Activated B cell treated with CpG ODN at 0.5 μM for 24 hours (primary cell): ENCODE measurements around the gene DLG3. TPM values are rescaled to one million over a fixed set of nuclear protein-coding genes. Genes with fewer than 3 reads are reported as not detected.
"Not testable (repeated sequence)": the region's sequence is repeated elsewhere in the genome, so short reads cannot be mapped to it uniquely, and the experiment has no call there.

Source experiments
- ATAC-seq: fragments of 200-7000 bp; cut with Tn5 transposase; one replicate; pipeline ENCODE4 v1.10.0; 2021; ENCODE audit warnings: low read depth, mild to moderate bottlenecking, moderate library complexity
- CTCF ChIA-PET: fragments of 350-600 bp; sonication (Branson Sonifier 250); formaldehyde crosslinking; loops from one replicate; lab custom pipeline; 2021; ENCODE audit warnings: antibody characterized with exemption; lab: Charles Lee
- POLR2A ChIA-PET: fragments of 350-600 bp; sonication (Branson Sonifier 250); formaldehyde crosslinking; loops from one replicate; lab custom pipeline; 2021; ENCODE audit warnings: antibody characterized with exemption; lab: Charles Lee
- DNase-seq: peaks from one replicate; pipeline ENCODE4 v3.0.0; 2022
- H3K27ac Mint-ChIP-seq: one replicate; pipeline ENCODE4 v1.8.0; 2020; ENCODE audit warnings: mixed read lengths
- H3K27me3 Mint-ChIP-seq: one replicate; pipeline ENCODE4 v1.8.0; 2021; ENCODE audit warnings: mixed read lengths
- H3K36me3 Mint-ChIP-seq: one replicate; pipeline ENCODE4 v1.8.0; 2021; ENCODE audit warnings: low read depth, mixed read lengths
- H3K4me1 Mint-ChIP-seq: one replicate; pipeline ENCODE4 v1.8.0; 2021; ENCODE audit warnings: mixed read lengths
- H3K4me3 Mint-ChIP-seq: one replicate; pipeline ENCODE4 v1.8.0; 2020; ENCODE audit warnings: mild to moderate bottlenecking, mixed read lengths
- H3K9me3 Mint-ChIP-seq: one replicate; pipeline ENCODE4 v1.8.0; 2020; ENCODE audit warnings: mixed read lengths
- intact Hi-C: fragments of 100-400 bp; cut with micrococcal nuclease; formaldehyde crosslinking; loops from one replicate; pipeline ENCODE4 v1.15.1; 2024
- total RNA-seq: library from RNA; stranded (reverse); gene quantifications from 2 replicates; pipeline ENCODE4 v1.2.3, GENCODE V29; 2022
- TF ChIP-seq, protein P1 (sequence below): fragments of 200-600 bp; IDR thresholded peaks from one replicate; pipeline ENCODE4 v1.8.0; 2022; ENCODE audit warnings: antibody characterized with exemption, mild to moderate bottlenecking

DLG3 gene
- total RNA-seq, 1 donor from 2014 or later: 2.4 TPM

DNA sequence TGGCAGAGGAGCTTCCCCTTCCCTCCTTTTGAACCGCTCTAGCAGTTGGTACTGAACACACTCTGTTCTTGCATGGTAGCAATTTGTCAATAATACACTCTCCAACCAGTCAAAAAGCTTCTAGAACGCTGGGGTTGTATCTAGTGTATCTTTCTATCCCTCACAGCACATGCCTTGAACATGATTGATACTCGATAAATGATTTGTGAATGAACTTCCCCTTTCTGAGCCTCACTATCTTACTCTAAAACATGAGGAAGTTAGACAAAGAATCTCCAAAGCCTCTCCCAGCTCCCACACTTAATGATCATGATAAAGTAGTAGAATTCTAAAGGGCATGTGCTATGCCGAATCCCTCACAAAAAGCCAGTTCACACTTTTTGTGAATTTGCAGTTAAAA is 64.4 kb downstream of the DLG3 start:
- CTCF ChIA-PET: no interaction called here
- Mint-ChIP-seq H3K4me3 (no peak overlapping the region), H3K36me3 (no peaks in the 10 kb centered on the region), H3K27ac (no peak overlapping the region), H3K9me3 (no peaks in the 10 kb centered on the region), H3K27me3 (no peaks in the 10 kb centered on the region), H3K4me1 (peaks cover 12% of the 10 kb centered on the region)
- intact Hi-C loops: no loop called here
- DNase-seq (no peak), ATAC-seq (no peak)
- POLR2A ChIA-PET: no interaction called here
- TF ChIP-seq, protein P1, sequence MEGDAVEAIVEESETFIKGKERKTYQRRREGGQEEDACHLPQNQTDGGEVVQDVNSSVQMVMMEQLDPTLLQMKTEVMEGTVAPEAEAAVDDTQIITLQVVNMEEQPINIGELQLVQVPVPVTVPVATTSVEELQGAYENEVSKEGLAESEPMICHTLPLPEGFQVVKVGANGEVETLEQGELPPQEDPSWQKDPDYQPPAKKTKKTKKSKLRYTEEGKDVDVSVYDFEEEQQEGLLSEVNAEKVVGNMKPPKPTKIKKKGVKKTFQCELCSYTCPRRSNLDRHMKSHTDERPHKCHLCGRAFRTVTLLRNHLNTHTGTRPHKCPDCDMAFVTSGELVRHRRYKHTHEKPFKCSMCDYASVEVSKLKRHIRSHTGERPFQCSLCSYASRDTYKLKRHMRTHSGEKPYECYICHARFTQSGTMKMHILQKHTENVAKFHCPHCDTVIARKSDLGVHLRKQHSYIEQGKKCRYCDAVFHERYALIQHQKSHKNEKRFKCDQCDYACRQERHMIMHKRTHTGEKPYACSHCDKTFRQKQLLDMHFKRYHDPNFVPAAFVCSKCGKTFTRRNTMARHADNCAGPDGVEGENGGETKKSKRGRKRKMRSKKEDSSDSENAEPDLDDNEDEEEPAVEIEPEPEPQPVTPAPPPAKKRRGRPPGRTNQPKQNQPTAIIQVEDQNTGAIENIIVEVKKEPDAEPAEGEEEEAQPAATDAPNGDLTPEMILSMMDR: no peak

DNA sequence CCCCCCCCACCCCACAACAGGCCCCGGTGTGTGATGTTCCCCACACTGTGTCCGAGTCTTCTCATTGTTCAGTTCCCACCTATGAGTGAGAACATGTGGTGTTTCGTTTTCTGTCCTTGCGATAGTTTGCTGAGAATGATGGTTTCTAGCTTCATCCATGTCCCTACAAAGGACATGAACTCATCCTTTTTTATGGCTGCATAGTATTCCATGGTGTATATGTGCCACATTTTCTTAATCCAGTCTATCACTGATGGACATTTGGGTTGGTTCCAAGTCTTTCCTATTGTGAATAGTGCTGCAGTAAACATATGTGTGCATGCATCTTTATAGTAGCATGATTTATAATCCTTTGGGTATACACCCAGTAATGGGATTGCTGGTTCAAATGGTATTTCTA is 70.6 kb downstream of the DLG3 start:
- H3K27ac Mint-ChIP-seq, DNase-seq, CTCF ChIA-PET, H3K9me3 Mint-ChIP-seq, intact Hi-C loops, POLR2A ChIA-PET, H3K4me1 Mint-ChIP-seq, ATAC-seq, H3K27me3 Mint-ChIP-seq, H3K4me3 Mint-ChIP-seq, H3K36me3 Mint-ChIP-seq: not testable (repeated sequence)

DNA sequence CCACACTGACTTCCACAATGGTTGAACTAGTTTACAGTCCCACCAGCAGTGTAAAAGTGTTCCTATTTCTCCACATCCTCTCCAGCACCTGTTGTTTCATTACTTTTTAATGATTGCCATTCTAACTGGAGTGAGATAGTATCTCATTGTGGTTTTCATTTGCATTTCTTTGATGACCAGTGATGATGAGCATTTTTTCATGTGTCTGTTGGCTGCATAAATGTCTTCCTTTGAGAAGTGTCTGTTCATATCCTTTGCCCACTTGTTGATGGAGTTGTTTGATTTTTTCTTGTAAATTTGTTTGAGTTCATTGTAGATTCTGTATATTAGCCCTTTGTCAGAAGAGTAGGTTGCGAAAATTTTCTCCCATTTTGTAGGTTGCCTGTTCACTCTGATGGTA is 71.1 kb downstream of the DLG3 start:
- H3K36me3 Mint-ChIP-seq, H3K4me1 Mint-ChIP-seq, CTCF ChIA-PET, H3K4me3 Mint-ChIP-seq, ATAC-seq, H3K9me3 Mint-ChIP-seq, intact Hi-C loops, H3K27me3 Mint-ChIP-seq, POLR2A ChIA-PET, DNase-seq, H3K27ac Mint-ChIP-seq: not testable (repeated sequence)

DNA sequence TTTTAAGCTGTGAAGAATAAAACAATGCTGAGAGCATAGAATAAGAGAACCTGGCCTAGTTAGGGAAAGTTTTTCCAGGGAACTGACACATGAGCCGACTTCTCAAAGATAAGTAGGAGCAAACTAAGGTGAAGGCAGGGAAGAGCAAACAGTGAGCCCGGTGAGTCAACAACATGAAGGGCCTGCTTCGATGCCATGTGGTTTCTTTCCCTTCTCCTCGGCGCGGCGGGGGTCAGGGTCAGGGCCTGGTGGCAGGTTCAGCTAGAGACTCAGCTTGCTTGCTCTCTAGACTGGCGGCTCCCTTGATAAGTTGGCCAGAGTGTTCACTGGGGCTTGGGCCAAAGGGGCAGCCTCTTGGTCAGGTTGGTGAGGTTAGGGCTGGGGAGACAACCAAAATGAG is 81.1 kb downstream of the DLG3 start:
- ChIA-PET CTCF (no interaction called here), POLR2A (no interaction called here)
- Mint-ChIP-seq H3K4me3 (no peak overlapping the region), H3K36me3 (no peaks in the 10 kb centered on the region), H3K27ac (no peak overlapping the region), H3K27me3 (no peaks in the 10 kb centered on the region), H3K9me3 (peaks cover 2% of the 10 kb centered on the region), H3K4me1 (peaks cover 3% of the 10 kb centered on the region)
- ATAC-seq: no peak
- intact Hi-C loops: no loop called here
- TF ChIP-seq, protein P1: no peak
- DNase-seq: no peak

DNA sequence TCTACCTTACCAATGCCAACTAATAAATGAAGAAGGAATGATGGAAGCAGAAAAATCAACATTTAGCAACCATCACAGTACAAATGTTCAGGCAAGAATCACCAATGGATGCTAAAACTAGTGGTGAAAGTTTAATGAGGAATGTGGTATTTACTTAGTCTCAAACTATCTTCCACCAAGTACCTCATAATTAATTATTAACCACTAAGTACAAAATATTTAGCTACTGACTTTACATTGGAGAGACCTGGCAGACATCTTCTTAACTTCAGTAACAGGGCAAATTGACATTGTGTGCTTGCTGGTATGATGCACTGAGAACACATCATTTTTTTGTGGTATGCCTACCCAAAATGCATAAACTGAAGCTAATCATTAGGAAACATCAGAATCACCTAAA is 82.4 kb downstream of the DLG3 start:
- CTCF ChIA-PET: no interaction called here
- Mint-ChIP-seq H3K36me3 (no peaks in the 10 kb centered on the region), H3K4me1 (peaks cover 3% of the 10 kb centered on the region), H3K27me3 (peaks cover 3% of the 10 kb centered on the region), H3K4me3 (no peak overlapping the region), H3K9me3 (no peaks in the 10 kb centered on the region), H3K27ac (no peak overlapping the region)
- DNase-seq: no peak
- TF ChIP-seq, protein P1: no peak
- ATAC-seq: no peak
- intact Hi-C loops: no loop called here
- POLR2A ChIA-PET: no interaction called here

DNA sequence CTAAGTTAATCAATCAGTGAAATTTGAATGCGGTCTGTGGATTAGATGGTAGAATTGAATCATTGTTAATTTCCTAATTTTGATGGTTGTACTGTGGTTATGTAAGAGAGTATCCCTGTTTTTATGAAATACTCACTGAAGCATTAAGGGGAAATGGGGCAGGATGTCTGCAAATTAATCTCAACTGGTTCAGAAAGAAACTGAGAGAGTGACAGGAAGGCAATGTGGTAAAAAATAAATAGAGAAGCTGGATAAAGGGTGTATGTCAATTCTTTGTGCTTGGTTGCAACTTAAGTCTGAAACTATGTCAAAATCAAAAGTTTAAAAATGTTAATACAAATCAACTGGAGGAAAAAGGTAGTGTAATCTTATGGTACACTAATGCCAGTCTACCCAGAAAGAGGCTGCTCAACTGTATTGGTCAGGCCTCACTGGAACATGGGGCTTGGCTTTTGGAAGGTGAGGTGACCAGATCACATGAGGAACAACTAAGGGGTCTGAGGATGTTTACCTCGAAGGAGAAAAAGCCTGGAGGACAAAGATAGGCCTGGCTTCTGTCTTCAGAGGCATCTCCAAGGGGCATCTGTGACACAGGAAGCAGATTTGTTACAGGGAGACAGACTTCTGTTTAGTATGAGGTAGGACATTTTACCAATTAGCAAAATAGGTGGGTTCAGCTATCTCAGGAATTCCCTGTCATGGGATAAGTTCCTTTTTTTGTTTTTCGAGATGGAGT is 83.1 kb downstream of the DLG3 start:
- Mint-ChIP-seq H3K4me1 (peaks cover 3% of the 10 kb centered on the region), H3K9me3 (no peaks in the 10 kb centered on the region), H3K36me3 (no peaks in the 10 kb centered on the region), H3K27me3 (peaks cover 3% of the 10 kb centered on the region), H3K4me3 (no peak overlapping the region), H3K27ac (no peak overlapping the region)
- intact Hi-C loops: no loop called here
- ChIA-PET CTCF (no interaction called here), POLR2A (no interaction called here)
- no peak for DNase-seq
- no peak for ATAC-seq
- TF ChIP-seq, protein P1: no peak
